HG02571 (cell line): ENCODE results near the gene IGSF22.

Source experiments
- ATAC-seq: cut with Tn5 transposase; IDR thresholded peaks from one replicate; pipeline ENCODE4 v1.9.1; 2021; ENCODE audit warnings: mild to moderate bottlenecking, moderate library complexity; ENCODE audit not compliant: unreplicated experiment

Gene IGSF22

DNA sequence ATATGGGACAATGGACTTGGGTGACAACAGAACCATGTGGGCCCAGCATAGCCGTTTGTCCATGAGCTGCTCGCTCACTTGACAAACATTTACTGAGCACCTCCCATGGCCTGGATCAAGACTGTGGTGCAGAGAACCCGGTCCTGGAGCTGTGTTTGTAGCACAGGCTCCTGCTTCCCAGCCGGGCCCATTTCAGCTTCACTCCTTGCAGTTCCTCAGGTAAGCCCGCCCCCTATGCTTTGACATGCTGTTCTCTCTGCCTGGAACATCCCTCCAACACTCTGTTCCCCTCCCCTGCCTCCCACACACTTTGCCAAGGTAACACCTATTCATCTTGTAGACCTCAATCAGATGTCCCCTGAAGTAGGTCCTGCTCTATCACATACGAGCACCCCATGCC lies 19.3 kb upstream of the IGSF22 start:
- ATAC-seq = no peak

DNA sequence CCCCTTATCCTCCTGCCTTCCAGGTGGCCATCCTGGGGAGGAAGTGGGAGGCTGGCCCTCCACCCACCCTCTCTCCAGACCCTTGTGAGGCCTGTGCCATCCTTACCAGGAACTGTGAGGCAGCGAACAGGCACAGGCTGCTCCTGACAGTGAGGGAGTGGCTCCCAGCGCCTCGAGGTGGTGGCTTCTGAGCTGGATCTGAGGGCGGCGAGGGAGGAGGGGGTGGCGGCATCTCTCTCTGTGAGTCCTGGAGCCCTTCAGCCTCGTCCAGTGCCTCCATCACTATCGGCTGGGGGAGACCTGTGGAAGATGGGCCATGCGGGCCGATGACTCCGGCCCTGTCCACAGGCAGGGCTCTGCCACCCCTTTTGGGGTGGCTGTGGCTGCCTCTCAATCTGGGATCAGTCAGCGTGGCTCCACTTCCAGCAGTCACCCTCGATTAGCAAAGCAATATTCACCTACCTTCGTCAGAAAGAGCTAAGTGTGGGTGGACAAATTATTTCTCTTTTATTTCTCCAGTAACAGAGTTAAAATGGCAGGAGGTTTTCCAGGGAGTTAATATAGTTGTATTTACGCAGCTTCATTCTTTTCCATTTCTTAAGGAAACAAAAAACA lies 18.0 kb upstream of the IGSF22 start:
- ATAC-seq = no peak

DNA sequence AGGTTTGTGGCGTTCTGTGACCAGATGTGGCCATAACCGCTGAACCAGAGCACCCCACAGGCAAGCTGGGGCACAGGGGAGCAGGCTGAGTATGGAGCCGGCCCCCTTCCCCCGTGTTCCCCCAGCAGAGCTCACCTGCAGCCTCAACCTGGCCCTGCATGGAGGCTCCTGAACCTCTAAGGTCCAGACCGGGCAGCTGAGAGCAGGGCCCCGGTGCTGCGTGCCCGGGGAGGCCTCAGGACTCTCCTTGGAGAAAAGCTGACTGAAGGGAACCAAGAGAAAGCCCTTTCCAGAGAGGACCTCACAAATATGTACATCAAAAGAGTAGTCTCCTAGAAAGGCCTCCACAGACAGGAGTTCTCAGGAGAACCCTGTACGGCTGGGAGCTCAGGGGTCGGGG lies 17.4 kb upstream of the IGSF22 start:
- no peak for ATAC-seq

DNA sequence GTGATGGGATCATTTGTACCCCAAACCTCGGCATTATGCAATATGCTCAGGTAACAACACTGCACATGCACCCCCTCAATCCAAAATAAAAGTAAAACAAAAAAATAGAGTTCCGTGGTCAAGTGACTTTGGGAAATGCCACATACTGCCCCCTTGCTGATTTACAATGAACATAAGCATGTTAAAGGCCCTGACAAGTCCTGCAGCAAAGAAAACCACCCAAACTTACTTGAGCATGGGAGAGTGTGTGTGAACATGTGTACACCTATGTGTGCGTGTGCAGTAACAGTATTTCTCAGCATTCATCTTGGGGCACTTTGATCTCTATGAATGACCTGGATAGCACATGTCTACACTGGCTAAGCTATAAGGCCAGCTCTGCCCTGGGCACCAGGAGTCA lies 15.8 kb upstream of the IGSF22 start:
- ATAC-seq = no peak

DNA sequence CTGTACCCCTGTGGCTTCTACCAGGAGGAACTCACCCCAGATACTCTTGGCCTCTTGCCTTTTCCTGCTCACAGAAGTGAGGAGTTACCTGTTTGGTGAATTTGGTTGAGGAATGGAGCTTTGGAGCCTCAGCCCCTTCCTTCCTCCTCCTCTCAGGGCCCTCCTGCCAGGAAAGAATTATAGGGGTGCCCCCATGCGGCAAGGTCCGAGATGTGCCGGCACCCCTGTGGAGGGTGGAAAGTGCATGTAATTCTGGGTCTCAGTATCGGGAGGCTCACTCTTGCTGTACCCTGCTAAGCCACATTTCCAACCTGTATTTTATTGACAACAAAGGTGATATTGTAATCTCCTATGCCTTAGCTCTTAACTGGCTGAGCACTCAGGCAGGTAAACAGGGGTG lies 13.7 kb upstream of the IGSF22 start:
- no peak for ATAC-seq

DNA sequence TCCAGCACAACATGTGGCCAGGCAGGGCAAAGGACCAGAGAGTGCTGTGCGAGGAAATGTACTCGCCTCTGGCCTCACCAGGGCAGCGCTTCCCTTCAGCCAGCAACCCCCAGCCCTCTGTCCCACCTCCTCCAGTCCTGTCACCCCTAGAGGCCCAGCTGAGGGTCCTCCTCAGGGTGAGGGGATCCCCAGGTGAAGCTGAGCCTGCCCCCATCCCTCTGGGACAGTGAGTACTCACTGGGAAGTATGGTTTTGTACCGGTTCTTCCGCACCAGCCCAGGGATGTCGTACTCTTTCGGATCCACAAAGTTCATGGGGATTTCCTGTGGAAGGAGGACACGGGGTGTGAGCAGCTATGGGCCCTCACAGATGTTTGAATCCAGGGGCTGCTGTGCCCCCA lies 11.7 kb upstream of the IGSF22 start:
- no peak for ATAC-seq

DNA sequence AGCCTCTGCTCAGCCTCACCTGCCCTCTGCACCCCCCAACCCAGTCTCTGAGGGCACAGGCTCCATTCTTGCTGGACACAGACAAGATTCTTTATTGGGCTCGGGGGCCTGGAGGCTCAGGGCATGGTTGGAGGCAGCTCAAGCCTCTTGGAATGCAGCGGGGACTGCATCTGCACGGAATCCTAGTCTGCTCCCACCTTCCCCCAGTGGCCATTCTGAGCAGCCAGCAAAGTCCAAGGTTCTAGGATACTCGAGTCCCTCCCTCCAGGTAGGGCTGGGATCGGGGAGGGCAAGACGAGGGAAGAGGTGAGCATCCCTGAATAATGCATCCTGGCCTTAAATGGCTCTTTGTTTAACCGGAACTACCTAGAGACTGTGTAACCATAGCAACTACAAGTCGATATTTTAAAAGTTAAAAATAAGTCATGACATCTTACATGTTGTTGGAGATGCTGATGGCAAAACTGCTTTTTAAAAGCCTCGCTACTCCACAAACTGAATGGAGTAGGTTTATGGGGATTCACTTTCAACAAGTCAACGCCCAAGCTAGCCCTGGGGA lies 10.7 kb upstream of the IGSF22 start:
- no peak for ATAC-seq

DNA sequence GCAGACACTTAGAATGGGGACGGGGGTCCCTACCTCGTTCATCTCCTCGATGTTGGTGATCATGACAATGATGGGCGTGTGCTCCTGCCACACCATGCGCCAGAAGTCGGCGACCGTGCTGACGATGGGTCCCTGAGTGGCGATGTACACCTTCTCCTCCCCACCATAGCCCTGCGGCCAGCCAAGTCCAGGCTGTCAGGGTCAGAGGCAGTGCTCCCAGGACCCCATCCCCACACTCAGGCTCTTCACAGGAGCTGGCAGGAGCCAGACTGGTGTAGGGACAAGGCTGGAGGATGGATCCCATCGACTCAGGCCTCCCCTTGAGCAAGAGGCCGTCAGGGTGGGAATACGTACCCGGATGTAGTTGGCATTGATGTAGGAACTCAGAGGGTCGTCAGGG lies 7.2 kb upstream of the IGSF22 start:
- ATAC-seq = no peak

DNA sequence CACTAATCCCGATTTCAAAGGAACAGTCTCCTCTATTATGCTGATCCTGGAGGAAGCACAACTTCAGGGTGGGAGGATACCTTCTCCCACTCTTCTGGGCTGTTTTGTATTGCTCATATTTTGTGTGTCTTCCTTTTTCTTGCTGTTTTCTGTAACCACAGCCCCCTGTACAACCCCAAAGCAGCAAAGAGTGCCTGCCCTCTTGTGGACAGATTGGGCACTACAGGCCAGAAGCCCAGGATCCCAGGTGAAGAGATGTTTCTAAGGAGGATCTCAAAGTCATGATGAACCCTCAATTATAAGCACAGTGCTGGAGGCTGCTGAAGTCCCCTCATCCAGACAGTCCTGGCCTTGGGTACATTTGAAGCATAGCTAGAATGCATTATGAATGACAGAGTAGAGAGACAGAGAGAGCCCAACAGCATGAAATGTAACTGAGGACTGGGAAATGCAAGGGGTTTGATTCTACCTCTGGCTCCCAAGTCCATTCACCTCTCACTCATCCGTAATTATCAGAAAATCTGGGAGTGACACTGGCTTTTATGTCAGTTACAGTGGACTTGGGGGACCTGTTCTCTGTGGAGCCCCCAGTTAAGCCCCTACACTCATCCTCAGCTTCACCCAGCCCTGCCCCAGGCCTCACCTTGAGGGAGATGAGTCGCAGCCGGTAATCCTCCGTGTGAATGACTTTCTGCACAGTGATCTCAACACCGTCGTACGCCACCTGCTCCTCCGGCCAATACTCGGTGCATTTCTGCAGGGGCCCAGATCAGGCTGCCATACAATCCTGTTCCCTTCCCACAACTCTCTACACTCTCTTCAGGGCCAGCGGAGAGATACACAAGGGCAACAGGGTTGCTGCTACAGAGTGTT lies 6.2 kb upstream of the IGSF22 start:
- ATAC-seq = peak; percentile 51

DNA sequence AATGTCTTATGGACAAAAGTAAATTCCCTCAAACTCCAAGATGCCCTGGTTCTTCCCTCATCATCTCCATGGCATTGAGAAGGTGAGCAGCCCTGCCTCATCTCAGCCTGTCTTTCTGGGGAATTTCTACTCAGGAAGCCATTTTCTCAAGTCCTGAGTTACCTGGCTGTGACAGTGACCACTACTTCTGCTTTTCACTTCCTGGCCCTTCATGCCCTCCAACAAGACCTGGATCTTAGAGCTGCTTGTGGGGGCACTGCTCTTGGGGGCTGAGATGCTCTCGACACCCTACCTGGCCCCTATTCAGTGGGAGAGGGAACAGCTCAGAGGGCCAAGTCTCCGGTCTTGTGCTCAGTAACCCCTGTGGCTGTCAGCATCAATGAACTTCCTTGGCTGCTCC lies 5.5 kb upstream of the IGSF22 start:
- no peak for ATAC-seq

DNA sequence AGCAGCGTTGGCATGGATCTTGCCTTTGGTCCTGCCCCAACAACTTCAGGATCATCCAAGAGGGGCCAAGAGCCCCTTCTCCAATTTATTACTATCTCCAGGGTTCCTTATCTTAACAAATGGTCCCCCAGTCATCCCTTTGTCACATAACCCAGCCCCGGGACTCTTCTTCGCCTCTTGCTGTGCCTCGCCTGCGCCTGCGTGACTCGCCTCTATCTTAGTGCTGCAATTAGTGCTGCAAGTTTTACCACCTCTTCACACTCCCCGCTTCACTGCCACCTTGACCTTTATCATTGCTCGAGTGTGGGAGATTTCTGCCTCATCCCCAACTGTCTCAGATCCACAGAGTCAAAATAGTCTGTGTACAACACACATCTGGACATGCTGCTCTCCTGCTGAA lies 4.0 kb upstream of the IGSF22 start:
- ATAC-seq = no peak

DNA sequence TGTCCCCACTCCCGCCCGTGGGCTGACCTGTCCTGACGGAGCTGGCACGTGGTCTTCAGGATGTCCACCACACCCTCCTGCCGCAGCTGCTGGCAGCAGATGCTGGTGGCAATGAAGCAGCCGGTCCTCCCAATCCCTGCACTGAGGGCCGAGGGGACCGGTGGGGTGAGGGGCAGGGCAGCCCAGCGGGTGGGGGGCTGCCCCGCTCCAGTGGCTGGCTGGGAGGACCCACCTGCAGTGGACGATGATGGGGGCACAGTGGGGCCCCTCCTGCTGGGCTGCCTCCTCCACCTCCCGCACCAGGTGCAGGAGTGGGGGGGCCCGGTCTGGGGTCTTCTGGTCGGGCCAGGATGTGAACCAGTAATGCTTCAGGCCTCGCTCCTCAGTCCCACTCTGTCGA lies 3.4 kb upstream of the IGSF22 start:
- no peak for ATAC-seq

DNA sequence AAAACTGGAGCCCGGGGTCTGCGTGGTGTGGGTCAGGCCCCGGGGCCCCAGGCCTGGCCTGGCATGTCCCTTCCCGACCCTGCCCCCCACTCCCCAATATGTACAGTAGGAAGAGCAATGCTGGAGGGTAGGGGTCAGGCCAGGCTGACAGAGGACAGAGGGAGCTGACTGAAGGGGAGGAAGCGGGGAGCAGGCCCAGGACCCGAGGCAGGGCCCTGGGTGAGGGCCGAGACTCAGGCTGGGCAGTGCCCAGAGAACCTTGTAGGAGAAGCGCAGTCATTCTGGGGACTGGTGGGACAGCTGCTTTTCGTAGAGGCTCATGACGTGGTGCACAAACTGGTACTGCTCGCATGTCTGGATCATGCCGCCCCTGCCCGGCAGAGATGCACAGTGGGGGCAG lies 2.7 kb upstream of the IGSF22 start:
- ATAC-seq = no peak

DNA sequence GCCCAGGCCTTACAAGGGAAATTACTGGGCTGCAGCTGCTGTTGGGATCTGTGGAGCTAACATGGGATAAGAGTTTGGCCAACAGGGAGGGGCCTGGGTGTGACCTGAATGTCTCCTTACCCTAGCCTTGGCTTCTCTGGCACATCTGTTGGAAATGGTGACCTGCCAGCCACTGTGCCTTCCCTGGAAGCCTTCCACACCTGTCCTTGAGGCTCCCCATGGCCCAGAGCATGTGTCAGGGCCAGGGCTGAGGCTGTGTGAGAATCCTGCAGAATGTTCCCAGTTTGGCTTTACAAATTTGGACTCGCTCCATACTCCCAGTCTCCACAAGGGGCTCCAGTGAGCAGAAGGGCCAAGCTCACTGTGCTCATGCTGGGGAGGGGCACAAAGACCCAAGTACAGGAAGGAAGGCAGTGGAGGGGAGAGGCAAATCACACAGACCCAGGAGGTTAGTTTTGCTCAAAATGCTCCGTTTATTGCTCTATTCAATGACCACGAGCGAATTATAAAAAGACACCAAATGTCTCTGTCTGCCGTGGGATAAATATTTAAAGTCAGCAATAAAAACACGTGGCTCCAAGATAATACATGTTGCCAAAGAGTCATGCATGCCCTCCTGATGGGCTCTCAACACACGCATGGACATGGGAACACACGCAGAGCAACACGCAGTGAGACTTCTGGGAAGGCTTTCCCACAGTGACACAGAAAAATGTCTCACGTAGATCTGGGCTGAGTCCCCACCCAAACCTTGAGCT lies 1.7 kb upstream of the IGSF22 start:
- no peak for ATAC-seq

DNA sequence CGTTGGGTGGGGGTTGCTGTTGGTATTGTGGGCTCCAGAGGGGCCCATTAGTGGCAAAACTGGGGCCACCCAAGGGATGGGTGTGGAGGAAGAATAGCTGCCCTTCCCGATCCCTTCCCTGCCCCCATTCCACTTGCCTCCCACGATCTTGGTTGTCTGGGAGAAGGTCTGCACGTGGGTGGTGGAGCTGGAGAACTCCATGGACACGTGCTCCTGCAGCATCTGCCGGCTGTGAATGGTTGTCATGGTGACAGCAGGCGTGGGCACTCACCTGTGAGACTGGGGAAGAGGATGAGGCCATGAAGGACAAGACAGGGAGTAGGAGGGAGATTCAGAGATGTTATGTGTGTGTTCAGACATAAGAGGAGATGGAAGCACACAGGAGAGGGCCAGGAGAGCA lies 2.0 kb downstream of the IGSF22 start:
- no peak for ATAC-seq

DNA sequence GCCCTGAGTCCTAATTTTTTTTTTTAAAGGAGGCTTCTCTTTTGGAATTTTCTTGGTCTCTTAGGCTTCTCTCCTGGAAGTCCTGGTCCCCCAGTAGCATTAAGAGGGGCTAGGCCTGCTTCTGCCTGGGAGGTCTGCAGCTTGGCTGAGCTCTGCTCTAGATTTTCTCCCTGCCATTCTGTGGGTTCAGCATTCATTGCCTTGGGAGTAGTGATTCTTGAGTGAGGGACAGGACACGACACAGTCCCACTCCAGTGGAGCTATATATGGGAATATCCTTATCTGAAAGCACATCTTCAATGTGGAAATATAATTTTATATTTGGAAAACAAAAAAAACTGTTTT lies 3.7 kb downstream of the IGSF22 start:
- no peak for ATAC-seq

DNA sequence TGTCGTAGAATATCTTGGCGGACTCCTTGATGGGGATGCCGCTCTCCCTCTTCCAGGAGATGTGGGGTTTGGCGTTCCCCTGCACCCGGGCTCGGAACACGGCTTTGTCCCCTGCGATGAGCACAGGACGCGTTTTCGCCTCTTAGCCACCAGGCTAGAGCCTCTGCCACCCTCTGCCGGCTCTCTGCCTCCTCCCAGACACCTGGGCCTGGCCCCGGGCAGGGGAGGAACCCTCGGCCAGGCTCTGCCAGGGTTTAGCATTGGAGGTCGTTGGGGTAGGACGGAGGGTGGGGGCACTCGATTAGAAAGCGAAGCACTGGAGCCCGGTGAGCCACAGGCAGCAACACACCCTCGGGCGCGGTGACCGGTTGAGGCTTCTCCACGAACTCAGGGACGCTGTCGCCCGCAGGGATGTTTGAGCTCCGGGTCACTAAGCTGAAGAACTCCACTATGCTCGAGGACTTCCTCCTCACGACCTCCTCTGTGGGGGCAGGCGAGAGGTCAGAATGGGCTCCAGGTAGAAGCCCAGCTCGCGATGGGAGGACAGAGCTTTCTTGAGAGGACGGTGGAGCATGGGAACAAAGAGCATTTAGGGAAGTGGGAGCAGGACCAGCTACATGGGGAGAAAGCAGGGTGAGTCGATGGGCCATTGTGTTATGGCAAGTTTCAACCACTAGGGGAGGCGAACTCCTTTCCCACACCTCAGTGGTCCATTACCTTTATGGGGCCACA lies 4.3 kb downstream of the IGSF22 start:
- ATAC-seq = peak; percentile 70

DNA sequence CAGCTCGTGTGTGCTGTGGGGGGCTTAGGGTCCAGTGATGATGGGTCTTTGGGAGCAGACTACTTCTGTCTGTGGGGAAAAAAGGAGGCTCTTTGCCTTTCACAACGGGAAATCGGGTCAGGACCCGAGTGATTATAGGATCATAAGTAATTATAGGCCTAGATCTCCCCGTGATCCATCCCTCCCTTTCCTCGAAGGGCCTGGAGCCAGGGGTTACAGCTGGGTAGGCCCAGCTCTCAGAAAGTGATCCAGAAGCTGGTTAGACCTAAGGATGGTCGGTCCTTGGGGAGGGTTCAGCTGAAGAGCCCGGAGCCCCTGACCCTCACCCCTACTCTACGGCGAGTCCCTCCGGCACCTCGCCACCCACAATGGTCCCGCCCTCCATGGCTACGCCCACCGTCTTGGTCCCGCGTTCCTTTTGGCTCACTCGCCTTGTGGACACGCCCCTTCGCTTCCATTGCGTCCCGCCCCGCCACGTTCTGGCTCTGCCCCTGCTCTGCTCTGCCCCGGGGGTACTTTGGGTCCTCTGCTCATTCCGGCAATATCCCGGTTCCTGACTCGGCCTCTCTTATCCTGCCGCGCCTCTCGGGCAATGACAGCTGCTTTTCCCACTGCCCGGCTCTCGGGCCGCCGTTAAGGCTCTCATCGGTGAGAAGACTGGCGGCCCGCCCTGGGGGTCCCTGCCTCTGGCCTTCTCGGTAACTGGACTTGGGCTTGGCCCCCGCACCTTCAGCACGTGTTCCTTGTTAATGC lies 5.0 kb downstream of the IGSF22 start:
- ATAC-seq = peak; percentile 84

DNA sequence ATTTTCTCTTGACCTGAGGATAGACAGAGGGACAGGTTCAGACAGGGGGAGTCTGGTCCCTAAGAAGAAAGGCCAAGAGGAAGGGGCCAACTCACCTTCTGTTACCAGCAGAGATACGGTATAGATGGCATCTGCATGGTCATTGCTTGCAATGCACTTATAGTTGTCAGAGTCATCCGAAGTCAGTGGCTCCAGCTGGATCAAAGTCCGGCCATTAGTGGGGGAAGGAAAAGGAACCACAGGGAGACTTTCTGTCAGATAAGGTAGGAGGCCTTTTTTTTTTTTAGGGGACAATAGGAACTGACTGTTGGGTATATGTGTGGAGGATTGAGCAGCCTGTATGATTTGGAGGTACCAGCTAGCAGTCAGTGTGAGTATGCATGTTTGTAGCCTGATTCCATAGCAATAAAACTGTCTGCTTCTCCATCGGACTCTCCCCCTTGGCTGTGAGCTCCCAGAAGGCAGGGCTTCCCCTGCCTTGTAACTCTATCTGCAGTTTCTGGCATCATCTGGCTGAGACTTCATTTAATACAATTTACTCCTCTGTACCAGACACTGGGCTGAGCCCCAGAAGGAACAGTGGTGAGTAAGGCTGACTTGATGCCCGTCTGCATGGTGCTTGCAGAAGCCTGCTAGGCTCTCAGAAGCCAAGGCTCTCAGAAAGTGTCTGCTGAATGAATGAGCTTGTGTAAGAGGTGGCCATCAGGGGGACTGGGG lies 5.7 kb downstream of the IGSF22 start:
- ATAC-seq = no peak

DNA sequence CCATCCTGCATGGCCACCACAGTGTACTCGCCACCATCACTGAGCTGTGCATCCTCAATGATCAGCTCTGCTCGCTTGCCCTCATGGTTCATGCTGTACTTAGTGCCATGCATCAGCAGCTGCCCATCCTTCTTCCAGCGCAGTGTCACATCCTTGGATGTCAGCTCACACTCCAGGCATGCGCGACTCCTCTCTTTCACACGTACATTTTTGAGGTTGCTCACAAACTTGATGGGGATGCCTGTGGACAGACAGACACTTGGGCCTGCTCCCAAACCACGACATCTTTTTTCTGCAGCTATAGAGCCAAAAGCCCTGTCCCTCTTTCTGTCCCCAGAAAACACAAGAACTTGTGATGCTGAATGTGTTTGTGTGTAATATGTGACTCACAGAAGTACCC lies 10.5 kb downstream of the IGSF22 start:
- ATAC-seq = no peak
